ENCODE results near the gene TCP11X1. TPM values are rescaled to one million over a fixed set of nuclear protein-coding genes. Genes with fewer than 3 reads are reported as not detected.
"Not testable (repeated sequence)": the region's sequence is repeated elsewhere in the genome, so short reads cannot be mapped to it uniquely, and the experiment has no call there.

TCP11X1 gene
- polyA plus RNA-seq (ENCODE audit: insufficient read length in 12 of 12): not detected
- long read RNA-seq, donor 1: 0 reads
- long read RNA-seq, donor 2: 0 reads
- long read RNA-seq, donor 3: 0 reads
- long read RNA-seq, donor 4: 0 reads
- long read RNA-seq, donor 5: 0 reads
- long read RNA-seq, donor 6: 0 reads
- long read RNA-seq, donor 7: 0 reads
- long read RNA-seq, donor 8: 0 reads
- long read RNA-seq, donor 9: 0 reads
- long read RNA-seq, donor 10: 0 reads
- long read RNA-seq, donor 11: 0 reads

- not testable (repeated sequence) for DNase-seq
These were observed at the start of gene TCP11X1 for GRCh38 chrX:102214986-102215385. TCP11X1 (plus strand) TSS chrX:102215301.

- no peak for DNase-seq
These were observed 29.0 kb upstream of the TCP11X1 start for GRCh38 chrX:102185967-102186720.

GRCh38 chrX:102207940-102208339 lies 7.2 kb upstream of the TCP11X1 start:
- not testable (repeated sequence) for DNase-seq

GRCh38 chrX:102216497-102216896 lies 1.4 kb downstream of the TCP11X1 start:
- DNase-seq: not testable (repeated sequence)

- not testable (repeated sequence) for DNase-seq
These were observed 20.6 kb downstream of the TCP11X1 start for GRCh38 chrX:102235678-102236077.

- DNase-seq: not testable (repeated sequence)
These were observed 25.2 kb downstream of the TCP11X1 start for GRCh38 chrX:102240265-102240664.

GRCh38 chrX:102246893-102247292 lies 31.8 kb downstream of the TCP11X1 start, which contains the start of gene NXF2:
NXF2 (plus strand) TSS chrX:102247167; CDS start chrX:102307079, 59,912 bp downstream.
- DNase-seq: not testable (repeated sequence)

- DNase-seq: not testable (repeated sequence)
These were observed 57.1 kb downstream of the TCP11X1 start for GRCh38 chrX:102272231-102272630.

Other genes starting within 250 kb of the TCP11X1 start
- 1 to 10 TPM in 4 of 12 donors, under 1 TPM in 6, not detected in 2; 0.46 to 2.7 (median 0.74) TPM for gene TCEAL2, start 89.6 kb upstream of the TCP11X1 start, polyA plus RNA-seq (ENCODE audit: insufficient read length in 12 of 12)
- gene TCEAL6, start 72.8 kb upstream of the TCP11X1 start, polyA plus RNA-seq (ENCODE audit: insufficient read length in 12 of 12): under 1 TPM in 1 of 12 donors, not detected in 11; 0.30 TPM
- gene BEX5, start 59.3 kb upstream of the TCP11X1 start, polyA plus RNA-seq (ENCODE audit: insufficient read length in 12 of 12): under 1 TPM in 4 of 12 donors, not detected in 8; 0.36 to 0.98 (median 0.51) TPM
- not detected for gene NXF2, start 31.9 kb downstream of the TCP11X1 start, polyA plus RNA-seq (ENCODE audit: insufficient read length in 12 of 12)
- gene NXF2B, start 224.7 kb downstream of the TCP11X1 start, polyA plus RNA-seq (ENCODE audit: insufficient read length in 12 of 12): not detected